ENCODE results near the gene KRT86. TPM values are rescaled to one million over a fixed set of nuclear protein-coding genes. Genes with fewer than 3 reads are reported as not detected.
"Not testable (repeated sequence)": the region's sequence is repeated elsewhere in the genome, so short reads cannot be mapped to it uniquely, and the experiment has no call there.

KRT86 gene
- total and polyA plus RNA-seq, 7 donors = 0.25 to 0.60 TPM; not detected in 5

DNA sequence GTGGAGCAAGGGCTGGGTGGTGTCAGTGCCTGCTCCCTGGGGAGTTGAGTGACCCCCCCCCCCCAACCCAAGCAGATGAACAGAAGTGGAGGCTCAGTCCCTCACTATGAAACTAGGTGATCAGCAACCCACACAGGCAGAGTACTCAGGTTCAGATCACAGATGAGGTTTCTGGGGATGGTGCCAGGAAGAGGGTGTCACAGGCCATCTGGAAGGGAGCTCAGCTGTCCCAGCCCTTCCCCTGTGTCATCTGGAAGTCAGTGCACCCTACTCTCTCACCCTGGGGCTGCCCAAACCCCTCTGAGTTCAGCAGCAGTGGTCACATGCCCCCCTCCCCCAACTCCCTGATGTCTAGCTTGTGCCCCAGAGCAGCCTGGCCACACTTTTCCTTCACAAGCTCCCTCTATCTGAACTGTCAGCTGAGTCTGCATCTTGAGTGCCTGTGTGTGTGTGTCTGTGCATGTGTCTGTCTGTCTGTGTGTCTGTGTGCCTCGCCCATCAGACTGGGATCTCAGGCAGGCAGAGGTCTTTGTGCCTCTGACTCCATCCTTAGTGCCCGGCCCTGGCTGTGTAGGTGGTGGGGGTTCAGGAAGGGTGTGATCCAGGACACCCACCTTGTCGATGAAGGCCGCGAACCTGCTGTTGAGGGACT is 16.2 kb downstream of the KRT86 start:
- H3K27ac ChIP-seq; intact Hi-C loops (cut with DNase I); H3K4me3 ChIP-seq; DNase-seq; H3K36me3 ChIP-seq; H3K27me3 ChIP-seq; H3K4me1 ChIP-seq; H3K9me3 ChIP-seq: not testable (repeated sequence)
- no CpG with 5 or more reads among the region's 5 CpGs for WGBS, 2 donors

DNA sequence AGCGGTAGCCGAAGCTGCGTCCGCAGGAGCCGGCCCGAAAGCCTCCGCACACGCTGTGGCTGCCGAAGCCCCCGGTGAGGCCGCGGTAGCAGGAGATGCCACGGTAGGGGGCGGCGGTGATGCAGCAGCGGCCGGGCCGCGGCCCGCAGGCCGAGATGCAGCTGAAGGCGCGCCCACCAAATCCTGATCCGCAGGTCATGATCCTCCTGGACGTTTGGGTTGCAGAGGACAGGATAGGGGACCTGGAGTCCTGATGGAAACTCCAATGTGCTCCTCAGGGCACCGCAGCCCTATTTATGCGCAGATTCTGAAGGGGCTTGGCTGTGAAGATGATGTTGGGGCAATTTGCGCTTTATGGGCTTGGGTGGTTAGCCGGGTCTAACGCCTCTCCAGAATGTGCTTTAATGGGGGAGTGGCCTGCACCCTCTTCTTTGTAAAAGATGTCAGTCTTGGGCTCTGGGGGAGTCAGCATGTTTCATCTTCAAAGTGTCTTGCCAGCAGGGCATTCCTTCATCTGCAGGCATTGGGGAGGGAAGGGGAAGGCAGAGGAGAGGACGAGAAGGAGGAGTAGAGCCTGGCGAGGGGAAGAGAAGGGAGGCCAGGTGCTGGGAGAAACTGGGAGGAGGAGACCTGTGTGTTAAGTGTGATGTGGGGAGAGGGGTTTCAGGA is 17.0 kb downstream of the KRT86 start, which contains the start of gene KRT81:
Gene KRT81 (minus strand): TSS at position 268 of the 669 bp plus-strand sequence. CDS start 69 bp downstream, at position 199.
- TF ChIP-seq, protein P1, sequence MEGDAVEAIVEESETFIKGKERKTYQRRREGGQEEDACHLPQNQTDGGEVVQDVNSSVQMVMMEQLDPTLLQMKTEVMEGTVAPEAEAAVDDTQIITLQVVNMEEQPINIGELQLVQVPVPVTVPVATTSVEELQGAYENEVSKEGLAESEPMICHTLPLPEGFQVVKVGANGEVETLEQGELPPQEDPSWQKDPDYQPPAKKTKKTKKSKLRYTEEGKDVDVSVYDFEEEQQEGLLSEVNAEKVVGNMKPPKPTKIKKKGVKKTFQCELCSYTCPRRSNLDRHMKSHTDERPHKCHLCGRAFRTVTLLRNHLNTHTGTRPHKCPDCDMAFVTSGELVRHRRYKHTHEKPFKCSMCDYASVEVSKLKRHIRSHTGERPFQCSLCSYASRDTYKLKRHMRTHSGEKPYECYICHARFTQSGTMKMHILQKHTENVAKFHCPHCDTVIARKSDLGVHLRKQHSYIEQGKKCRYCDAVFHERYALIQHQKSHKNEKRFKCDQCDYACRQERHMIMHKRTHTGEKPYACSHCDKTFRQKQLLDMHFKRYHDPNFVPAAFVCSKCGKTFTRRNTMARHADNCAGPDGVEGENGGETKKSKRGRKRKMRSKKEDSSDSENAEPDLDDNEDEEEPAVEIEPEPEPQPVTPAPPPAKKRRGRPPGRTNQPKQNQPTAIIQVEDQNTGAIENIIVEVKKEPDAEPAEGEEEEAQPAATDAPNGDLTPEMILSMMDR (IDR thresholded peaks at IDR 0.05) = no peak
- TF ChIP-seq POLR2A (IDR thresholded peaks at IDR 0.05) (no peak), EP300 (IDR thresholded peaks at IDR 0.05) (no peak), POLR2AphosphoS5 (IDR thresholded peaks at IDR 0.05) (no peak)
- Histone ChIP-seq H3K4me1 (no peaks in the 10 kb centered on the region), H3K9me3 (no peaks in the 10 kb centered on the region), H3K27ac (no peak within 1 kb of the TSS), H3K4me3 (no peak within 1 kb of the TSS), H3K27me3 (no peaks in the 10 kb centered on the region), H3K36me3 (no peaks in the 10 kb centered on the region)
- intact Hi-C loops (cut with DNase I) = no loop called here
- DNase-seq = no peak
- WGBS, 2 donors = 55 to 68% methylated on average over 24 to 25 of the region's 32 CpGs

DNA sequence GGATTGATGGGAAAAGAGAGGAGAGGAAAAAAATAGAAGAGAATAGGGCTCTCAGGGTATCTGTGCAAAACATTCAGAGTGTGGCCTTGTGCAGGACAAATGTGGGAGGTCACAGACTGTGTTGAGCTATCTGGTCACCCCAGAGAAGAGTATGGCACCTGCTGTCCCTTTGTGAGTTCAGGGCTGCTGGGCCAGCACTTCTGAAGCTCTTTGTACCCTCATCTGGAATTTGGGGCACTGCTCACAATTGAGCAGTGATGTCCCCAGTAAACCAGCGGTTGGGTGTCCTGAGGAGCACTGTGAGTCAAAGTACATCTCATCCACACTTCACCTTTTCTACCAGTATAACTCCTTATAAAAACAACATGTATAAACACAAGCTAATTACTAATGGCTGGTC is 19.5 kb downstream of the KRT86 start:
- WGBS, 2 donors = 82 to 87% methylated on average over 1 of the region's 1 CpG
- intact Hi-C loops (cut with DNase I) = no loop called here
- no peaks in the 10 kb centered on the region for H3K27me3 ChIP-seq
- no peaks in the 10 kb centered on the region for H3K9me3 ChIP-seq
- TF ChIP-seq POLR2AphosphoS5 (IDR thresholded peaks at IDR 0.05) (no peak), POLR2A (IDR thresholded peaks at IDR 0.05) (no peak), EP300 (IDR thresholded peaks at IDR 0.05) (no peak)
- TF ChIP-seq, protein P1 (IDR thresholded peaks at IDR 0.05) = no peak
- no peak overlapping the region for H3K4me3 ChIP-seq
- H3K36me3 ChIP-seq = no peaks in the 10 kb centered on the region
- no peak overlapping the region for H3K27ac ChIP-seq
- DNase-seq = no peak
- H3K4me1 ChIP-seq = no peaks in the 10 kb centered on the region

DNA sequence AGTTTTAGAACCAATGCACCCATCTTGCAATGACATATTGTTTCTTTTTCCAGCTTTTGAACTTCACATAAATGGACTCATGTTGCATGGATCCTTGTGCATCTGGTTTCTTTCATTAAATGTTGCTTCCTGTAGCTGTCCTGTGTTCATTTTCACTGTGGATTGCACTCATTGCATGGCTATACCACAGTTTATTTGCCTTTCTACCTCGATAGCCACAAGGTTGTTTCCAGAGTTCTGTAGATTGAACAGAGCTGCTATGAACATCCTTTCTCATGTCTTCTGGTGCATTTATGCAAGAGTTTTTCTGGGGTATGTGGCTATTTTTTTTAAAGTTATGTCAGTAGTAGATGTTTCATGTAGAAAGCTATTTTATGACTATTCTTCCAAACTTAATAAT is 20.4 kb downstream of the KRT86 start:
- Histone ChIP-seq H3K36me3 (no peaks in the 10 kb centered on the region), H3K4me3 (no peak overlapping the region), H3K27me3 (no peaks in the 10 kb centered on the region), H3K4me1 (no peaks in the 10 kb centered on the region), H3K27ac (no peak overlapping the region), H3K9me3 (no peaks in the 10 kb centered on the region)
- DNase-seq = no peak
- intact Hi-C loops (cut with DNase I) = no loop called here
- 21 to 40% methylated on average over 1 of the region's 1 CpG for WGBS, 2 donors
- TF ChIP-seq EP300 (IDR thresholded peaks at IDR 0.05) (no peak), POLR2AphosphoS5 (IDR thresholded peaks at IDR 0.05) (no peak), POLR2A (IDR thresholded peaks at IDR 0.05) (no peak)
- TF ChIP-seq, protein P1 (IDR thresholded peaks at IDR 0.05) = no peak

DNA sequence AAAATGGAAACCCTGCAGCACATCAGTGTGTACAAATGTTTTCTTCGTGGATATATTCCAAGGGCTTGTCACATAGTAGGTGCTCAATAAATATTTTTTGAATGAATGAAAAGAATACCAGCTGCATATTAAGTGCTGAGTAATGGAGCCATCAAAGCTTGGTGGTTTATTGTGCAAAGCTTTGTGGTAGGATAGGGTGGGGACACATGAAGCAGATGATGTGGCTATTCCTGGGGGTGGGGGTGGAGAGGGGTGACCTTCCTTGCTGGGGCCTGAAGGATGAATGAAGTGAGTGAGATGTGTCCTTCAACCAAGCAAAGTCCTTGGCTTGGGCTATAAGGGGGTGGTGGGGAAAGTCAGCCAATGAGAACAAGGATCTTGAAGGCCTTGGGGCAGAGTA is 21.2 kb downstream of the KRT86 start:
- TF ChIP-seq EP300 (IDR thresholded peaks at IDR 0.05) = no peak
- TF ChIP-seq, protein P1 (IDR thresholded peaks at IDR 0.05) = no peak
- TF ChIP-seq POLR2AphosphoS5 (IDR thresholded peaks at IDR 0.05) = no peak
- no peak for TF ChIP-seq POLR2A (IDR thresholded peaks at IDR 0.05)
- no peak for DNase-seq
- WGBS, 2 donors = 82 to 89% methylated on average over 1 of the region's 1 CpG

More for the DNA sequence above, 21.2 kb downstream of the KRT86 start:
- Histone ChIP-seq H3K27ac (no peak overlapping the region), H3K27me3 (no peaks in the 10 kb centered on the region), H3K36me3 (no peaks in the 10 kb centered on the region), H3K9me3 (no peaks in the 10 kb centered on the region), H3K4me3 (no peak overlapping the region), H3K4me1 (no peaks in the 10 kb centered on the region)
- intact Hi-C loops (cut with DNase I) = no loop called here
